Fibroblast of lung (primary cell): Measurements from ENCODE around the gene ASTN1. TPM values are rescaled to one million over a fixed set of nuclear protein-coding genes. Genes with fewer than 3 reads are reported as not detected.

ENCODE experiments used
- DNase-seq, 2 donors: peaks; one replicate each; pipeline versions ENCODE4 v3.0.0 to v3.0.0-alpha.2; 2010; ENCODE audit warnings: low read depth in 2 of 2
- H2AFZ ChIP-seq: 2 replicates; pipeline ENCODE4 v1.5.1; 2012; ENCODE audit warnings: low read length, control low read depth, inconsistent platforms
- H3K27ac ChIP-seq: 2 replicates; pipeline ENCODE4 v1.5.1; 2011; ENCODE audit warnings: low read length, control low read depth; ENCODE audit not compliant: insufficient read depth
- H3K27me3 ChIP-seq: 2 replicates; pipeline ENCODE4 v1.5.1; 2011; ENCODE audit warnings: mild to moderate bottlenecking, low read length; ENCODE audit not compliant: control insufficient read depth, insufficient read depth
- H3K36me3 ChIP-seq: 2 replicates; pipeline ENCODE4 v1.5.1; 2011; ENCODE audit warnings: low read length; ENCODE audit not compliant: control insufficient read depth, insufficient read depth
- H3K4me1 ChIP-seq: 2 replicates; pipeline ENCODE4 v1.5.1; 2011; ENCODE audit warnings: low read length; ENCODE audit not compliant: control insufficient read depth, insufficient read depth; ENCODE audit errors: extremely low read depth
- H3K4me2 ChIP-seq: 2 replicates; pipeline ENCODE4 v1.5.1; 2011; ENCODE audit warnings: low read length, control low read depth; ENCODE audit not compliant: insufficient read depth; ENCODE audit errors: extremely low read depth
- H3K4me3 ChIP-seq, 4 experiments: fragments of 200-600 bp in 1 of 4; sonication (generic) in 1 of 4; replicated peaks in 1 of 4; 2 replicates each; pipeline ENCODE4 v1.5.1; 2011 to 2016; ENCODE audit warnings: low read length in 4 of 4, low read depth in 3 of 4, mild to moderate bottlenecking in 3 of 4, control low read depth in 2 of 4, inconsistent platforms in 1 of 4, mixed read lengths in 1 of 4; ENCODE audit not compliant: insufficient read depth in 1 of 4; ENCODE audit errors: control extremely low read depth in 1 of 4
- H3K79me2 ChIP-seq: 2 replicates; pipeline ENCODE4 v1.5.1; 2012; ENCODE audit warnings: mild to moderate bottlenecking, low read length, inconsistent platforms; ENCODE audit not compliant: control insufficient read depth, insufficient read depth
- H3K9ac ChIP-seq: 2 replicates; pipeline ENCODE4 v1.5.1; 2011; ENCODE audit warnings: mild to moderate bottlenecking, low read length, control low read depth; ENCODE audit not compliant: insufficient read depth
- H3K9me3 ChIP-seq: 2 replicates; pipeline ENCODE4 v1.5.1; 2012; ENCODE audit warnings: low read depth, low read length; ENCODE audit not compliant: control insufficient read depth, insufficient read depth
- H4K20me1 ChIP-seq: 2 replicates; pipeline ENCODE4 v1.5.1; 2011; ENCODE audit warnings: low read length; ENCODE audit not compliant: control insufficient read depth, insufficient read depth; ENCODE audit errors: extremely low read depth
- EZH2 ChIP-seq: IDR thresholded peaks from 2 replicates; pipeline ENCODE4 v1.5.1; 2012; ENCODE audit warnings: low read length, control low read depth, mild to moderate bottlenecking; ENCODE audit errors: missing control alignments
- polyA plus RNA-seq, 2 donors: library from polyadenylated mRNA; depleted of rRNA in 1 of 2; stranded (reverse) in 1 of 2; unstranded in 1 of 2; fragments of >200 nt; gene quantifications; 2 replicates each; pipeline ENCODE4 v1.2.1, GENCODE V29; 2011 to 2012; ENCODE audit warnings: missing spikeins in 1 of 2
- total RNA-seq: library from RNA; depleted of rRNA; stranded (reverse); fragments of >200 nt; gene quantifications from 2 replicates; pipeline ENCODE4 v1.2.1, GENCODE V29; 2014
- TF ChIP-seq, protein P1 (sequence below), 2 donors: IDR thresholded peaks in 1 of 2; conservative IDR thresholded peaks in 1 of 2; 1 replicate in 1 of 2; 2 replicates in 1 of 2; pipeline ENCODE4 v1.5.1; 2011 to 2012; ENCODE audit warnings: low read length in 2 of 2, control low read depth in 1 of 2, inconsistent platforms in 1 of 2, low read depth in 1 of 2, mild to moderate bottlenecking in 1 of 2

The ASTN1 gene
- total and polyA plus RNA-seq, 2 donors (not counting 1 experiment from before 2014, with no cell fraction given), result 0.06 to 0.17 TPM

DNA sequence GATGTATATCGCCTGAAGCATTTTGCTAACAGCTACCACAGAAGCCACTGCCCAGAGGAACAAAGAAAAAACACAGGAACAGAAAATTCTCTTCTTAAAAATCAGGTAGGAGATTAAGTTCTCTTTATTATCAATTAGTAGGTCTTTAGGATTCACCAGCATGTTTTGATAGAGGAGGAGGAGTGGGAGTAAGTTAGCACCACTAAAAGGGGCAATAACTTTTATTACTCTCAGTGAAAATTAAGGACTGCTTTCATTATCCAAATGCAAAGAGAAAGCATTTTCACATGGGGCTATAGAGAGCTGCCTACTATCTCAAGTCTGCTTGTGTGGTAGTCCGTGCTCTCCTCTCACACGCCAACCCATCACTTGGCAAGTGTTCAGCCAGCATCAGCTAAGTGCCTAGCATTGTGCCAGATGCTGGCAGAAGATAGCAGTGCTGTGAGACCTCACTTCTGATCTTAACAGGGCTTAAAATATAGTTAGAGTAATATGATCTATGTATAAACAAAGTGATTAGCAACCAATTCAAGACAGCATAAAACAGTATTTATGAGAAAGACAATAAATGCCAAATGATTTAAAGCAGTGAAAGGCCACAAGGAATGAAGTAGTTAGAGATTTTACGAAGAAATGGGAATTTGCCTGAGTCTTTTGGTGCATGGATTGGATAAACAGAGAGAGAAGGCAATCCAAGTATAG, 39.8 kb downstream of the ASTN1 start:
- Histone ChIP-seq H3K27me3 (no peaks in the 10 kb centered on the region), H3K4me2 (no peak overlapping the region), H4K20me1 (no peaks in the 10 kb centered on the region), H3K9ac (no peak overlapping the region), H3K79me2 (no peaks in the 10 kb centered on the region), H3K4me1 (no peaks in the 10 kb centered on the region), H3K4me3 (no peak overlapping the region), H3K27ac (no peak overlapping the region), H2AFZ (no peak overlapping the region), H3K9me3 (no peaks in the 10 kb centered on the region), H3K36me3 (no peaks in the 10 kb centered on the region)
- DNase-seq, result no peak
- TF ChIP-seq EZH2, result no peak
- TF ChIP-seq, protein P1, sequence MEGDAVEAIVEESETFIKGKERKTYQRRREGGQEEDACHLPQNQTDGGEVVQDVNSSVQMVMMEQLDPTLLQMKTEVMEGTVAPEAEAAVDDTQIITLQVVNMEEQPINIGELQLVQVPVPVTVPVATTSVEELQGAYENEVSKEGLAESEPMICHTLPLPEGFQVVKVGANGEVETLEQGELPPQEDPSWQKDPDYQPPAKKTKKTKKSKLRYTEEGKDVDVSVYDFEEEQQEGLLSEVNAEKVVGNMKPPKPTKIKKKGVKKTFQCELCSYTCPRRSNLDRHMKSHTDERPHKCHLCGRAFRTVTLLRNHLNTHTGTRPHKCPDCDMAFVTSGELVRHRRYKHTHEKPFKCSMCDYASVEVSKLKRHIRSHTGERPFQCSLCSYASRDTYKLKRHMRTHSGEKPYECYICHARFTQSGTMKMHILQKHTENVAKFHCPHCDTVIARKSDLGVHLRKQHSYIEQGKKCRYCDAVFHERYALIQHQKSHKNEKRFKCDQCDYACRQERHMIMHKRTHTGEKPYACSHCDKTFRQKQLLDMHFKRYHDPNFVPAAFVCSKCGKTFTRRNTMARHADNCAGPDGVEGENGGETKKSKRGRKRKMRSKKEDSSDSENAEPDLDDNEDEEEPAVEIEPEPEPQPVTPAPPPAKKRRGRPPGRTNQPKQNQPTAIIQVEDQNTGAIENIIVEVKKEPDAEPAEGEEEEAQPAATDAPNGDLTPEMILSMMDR (conservative IDR thresholded peaks at IDR 0.05 in 1 of 2, IDR thresholded peaks at IDR 0.05 in 1 of 2; ENCODE audit: low read depth in 1 of 2, low read length in 2 of 2), result no peak

- Histone ChIP-seq H3K4me1 (no peaks in the 10 kb centered on the region), H3K27ac (no peak overlapping the region), H3K9ac (no peak overlapping the region), H4K20me1 (no peaks in the 10 kb centered on the region), H3K4me2 (no peak overlapping the region), H3K4me3 (no peak overlapping the region), H3K27me3 (no peaks in the 10 kb centered on the region), H3K9me3 (no peaks in the 10 kb centered on the region), H3K79me2 (no peaks in the 10 kb centered on the region), H2AFZ (no peak overlapping the region), H3K36me3 (no peaks in the 10 kb centered on the region)
- TF ChIP-seq, protein P1 (conservative IDR thresholded peaks at IDR 0.05 in 1 of 2, IDR thresholded peaks at IDR 0.05 in 1 of 2; ENCODE audit: low read depth in 1 of 2, low read length in 2 of 2), result no peak
- no peak for DNase-seq
These were observed 41.9 kb downstream of the ASTN1 start for GRCh38 chr1:177122461-177123251.

DNA sequence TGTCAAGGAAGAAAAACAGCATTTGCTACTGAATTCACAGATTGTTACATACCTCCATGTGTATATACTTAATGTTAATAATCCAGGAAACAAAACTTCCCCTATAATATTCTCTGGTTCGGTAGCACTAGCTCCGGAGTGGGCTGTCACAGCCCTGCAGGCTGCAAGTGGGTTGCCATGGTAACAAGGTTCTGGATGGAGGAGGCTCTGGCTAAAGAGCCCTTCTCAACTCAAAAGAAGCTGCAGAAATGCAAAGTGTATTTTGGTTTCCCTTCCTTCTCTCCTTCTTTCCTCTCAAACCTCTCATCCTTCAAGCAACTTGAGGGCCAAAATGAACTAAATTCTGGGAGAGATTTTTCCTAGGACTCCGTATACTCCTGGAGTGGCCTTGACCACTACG, 45.2 kb downstream of the ASTN1 start:
- H3K9me3 ChIP-seq, result no peaks in the 10 kb centered on the region
- no peak overlapping the region for H3K4me2 ChIP-seq
- H3K36me3 ChIP-seq, result no peaks in the 10 kb centered on the region
- no peaks in the 10 kb centered on the region for H3K4me1 ChIP-seq
- DNase-seq, result no peak
- H4K20me1 ChIP-seq, result no peaks in the 10 kb centered on the region
- no peak overlapping the region for H3K27ac ChIP-seq
- TF ChIP-seq EZH2, result no peak
- TF ChIP-seq, protein P1 (conservative IDR thresholded peaks at IDR 0.05 in 1 of 2, IDR thresholded peaks at IDR 0.05 in 1 of 2; ENCODE audit: low read depth in 1 of 2, low read length in 2 of 2), result no peak
- no peak overlapping the region for H3K4me3 ChIP-seq
- H3K9ac ChIP-seq, result no peak overlapping the region
- no peaks in the 10 kb centered on the region for H3K27me3 ChIP-seq
- H2AFZ ChIP-seq, result no peak overlapping the region
- H3K79me2 ChIP-seq, result no peaks in the 10 kb centered on the region
